H1 (cell line): ENCODE data around the gene ZNF367. TPM values are rescaled to one million over a fixed set of nuclear protein-coding genes. Genes with fewer than 3 reads are reported as not detected.

Experiments
- CTCF ChIA-PET: fragments of 300-600 bp; sonication (Branson Sonifier 250); formaldehyde crosslinking; loops from one replicate; lab custom pipeline; 2021; ENCODE audit not compliant: partially characterized antibody; lab: Charles Lee
- POLR2A ChIA-PET: fragments of 300-600 bp; sonication (Branson Sonifier 250); formaldehyde crosslinking; loops from one replicate; lab custom pipeline; 2021; ENCODE audit warnings: inconsistent platforms; ENCODE audit not compliant: partially characterized antibody; lab: Charles Lee
- DNase-seq, 2 experiments: peaks; one replicate each; pipeline versions ENCODE4 v3.0.0 to v3.0.0-alpha.2; 2010 to 2022; ENCODE audit warnings: low spot score in 2 of 2, low read depth in 1 of 2, mixed read lengths in 1 of 2
- FAIRE-seq: peaks from 2 replicates; lab custom pipeline; 2011; peaks lifted over from hg19 to GRCh38; lab: Jason Lieb, UNC
- H2AFZ ChIP-seq: 2 replicates; pipeline ENCODE4 v1.8.1; 2012; ENCODE audit warnings: low read length, inconsistent platforms
- H2AK5ac ChIP-seq: 2 replicates; pipeline ENCODE4 v1.6.1; 2013; ENCODE audit warnings: low read depth, low read length
- H2BK120ac ChIP-seq: replicated peaks from 2 replicates; pipeline ENCODE3; 2013; ENCODE audit warnings: low read depth, low read length, inconsistent platforms
- H2BK12ac ChIP-seq: 2 replicates; pipeline ENCODE4 v1.6.1; 2013; ENCODE audit warnings: low read depth, low read length
- H2BK15ac ChIP-seq: 2 replicates; pipeline ENCODE4 v1.6.1; 2013; ENCODE audit warnings: low read length
- H2BK20ac ChIP-seq: 2 replicates; pipeline ENCODE4 v1.6.1; 2013; ENCODE audit warnings: low read length
- H2BK5ac ChIP-seq: 2 replicates; pipeline ENCODE4 v1.6.1; 2013; ENCODE audit warnings: low read depth, low read length
- H3K14ac ChIP-seq: 2 replicates; pipeline ENCODE4 v1.6.1; 2013; ENCODE audit warnings: inconsistent platforms; ENCODE audit not compliant: insufficient read length
- H3K18ac ChIP-seq: 2 replicates; pipeline ENCODE4 v1.6.1; 2013; ENCODE audit warnings: low read length; ENCODE audit errors: extremely low read depth
- H3K23ac ChIP-seq: 2 replicates; pipeline ENCODE4 v1.6.1; 2013; ENCODE audit warnings: inconsistent platforms; ENCODE audit not compliant: insufficient read length
- H3K23me2 ChIP-seq: 2 replicates; pipeline ENCODE4 v1.6.1; 2013; ENCODE audit warnings: low read depth, low read length
- H3K27ac ChIP-seq: 2 replicates; pipeline ENCODE4 v1.6.1; 2011; ENCODE audit warnings: low read depth, low read length, inconsistent platforms
- H3K27me3 ChIP-seq, 4 experiments: replicated peaks in 1 of 4; 1 replicate in 1 of 4; 2 replicates in 3 of 4; pipeline versions ENCODE4 v1.6.1 to v1.8.1; 2011 to 2013; ENCODE audit warnings: low read length in 3 of 4, mild to moderate bottlenecking in 3 of 4, inconsistent platforms in 2 of 4, mixed read lengths in 2 of 4, moderate library complexity in 1 of 4; ENCODE audit not compliant: control insufficient read depth in 3 of 4, insufficient read depth in 3 of 4; ENCODE audit errors: extremely low read depth in 1 of 4
- H3K36me3 ChIP-seq, 4 experiments: 2 replicates each; pipeline versions ENCODE4 v1.6.1 to v1.8.1; 2011 to 2013; ENCODE audit warnings: mild to moderate bottlenecking in 4 of 4, low read length in 3 of 4, moderate library complexity in 2 of 4, control low read depth in 1 of 4, inconsistent platforms in 1 of 4; ENCODE audit not compliant: insufficient read depth in 4 of 4, control insufficient read depth in 2 of 4
- H3K4ac ChIP-seq: replicated peaks from 2 replicates; pipeline ENCODE3; 2013; ENCODE audit warnings: low read length, low read depth, mixed read lengths, inconsistent platforms; ENCODE audit not compliant: insufficient read length
- H3K4me1 ChIP-seq, 4 experiments: replicated peaks in 1 of 4; 1 replicate in 1 of 4; 2 replicates in 3 of 4; pipeline versions ENCODE4 v1.6.1 to v1.8.1; 2011 to 2013; ENCODE audit warnings: low read length in 3 of 4, inconsistent platforms in 2 of 4, mixed read lengths in 1 of 4; ENCODE audit not compliant: insufficient read depth in 4 of 4, control insufficient read depth in 3 of 4
- H3K4me2 ChIP-seq, 2 experiments: 2 replicates each; pipeline versions ENCODE4 v1.6.1 to v1.8.1; 2011 to 2013; ENCODE audit warnings: low read depth in 2 of 2, low read length in 2 of 2, control low read depth in 1 of 2, inconsistent platforms in 1 of 2, mild to moderate bottlenecking in 1 of 2; ENCODE audit not compliant: insufficient read depth in 1 of 2
- H3K4me3 ChIP-seq, 4 experiments: fragments of 200-600, 300-600 bp in 1 of 4; sonication (generic), shearing (Covaris generic), sonication (Bioruptor Twin) in 1 of 4; 2 replicates each; pipeline versions ENCODE4 v1.5.1 to v1.8.1; 2011 to 2016; ENCODE audit warnings: low read length in 4 of 4, low read depth in 3 of 4, control low read depth in 2 of 4, inconsistent platforms in 2 of 4, mild to moderate bottlenecking in 2 of 4, mixed read lengths in 1 of 4, moderate library complexity in 1 of 4; ENCODE audit not compliant: insufficient read depth in 2 of 4; ENCODE audit errors: extremely low read depth in 1 of 4
- H3K56ac ChIP-seq: replicated peaks from 2 replicates; pipeline ENCODE3; 2013; ENCODE audit warnings: low read depth, mild to moderate bottlenecking, mixed read lengths, low read length, inconsistent platforms; ENCODE audit not compliant: insufficient read length
- H3K79me1 ChIP-seq: 2 replicates; pipeline ENCODE4 v1.6.1; 2013; ENCODE audit warnings: low read depth, low read length, control low read depth
- H3K79me2 ChIP-seq, 2 experiments: 2 replicates each; pipeline versions ENCODE4 v1.6.1 to v1.8.1; 2012 to 2013; ENCODE audit warnings: low read length in 2 of 2, mild to moderate bottlenecking in 2 of 2, inconsistent platforms in 1 of 2; ENCODE audit not compliant: insufficient read depth in 2 of 2, control insufficient read depth in 1 of 2
- H3K9ac ChIP-seq, 4 experiments: replicated peaks in 1 of 4; 1 replicate in 1 of 4; 2 replicates in 3 of 4; pipeline versions ENCODE4 v1.6.1 to v1.8.1; 2011 to 2013; ENCODE audit warnings: low read depth in 3 of 4, low read length in 3 of 4, control low read depth in 2 of 4, mild to moderate bottlenecking in 2 of 4, moderate library complexity in 2 of 4, inconsistent platforms in 1 of 4; ENCODE audit errors: extremely low read depth in 1 of 4
- H3K9me3 ChIP-seq, 2 experiments: 2 replicates each; pipeline versions ENCODE4 v1.6.1 to v1.8.1; 2012 to 2013; ENCODE audit warnings: mild to moderate bottlenecking in 2 of 2, moderate library complexity in 2 of 2, control low read depth in 1 of 2, inconsistent platforms in 1 of 2, low read depth in 1 of 2, low read length in 1 of 2, mixed read lengths in 1 of 2; ENCODE audit not compliant: insufficient read depth in 2 of 2
- H4K20me1 ChIP-seq, 2 experiments: replicated peaks in 1 of 2; 2 replicates each; pipeline versions ENCODE3 to v1.8.1; 2011 to 2013; ENCODE audit warnings: inconsistent platforms in 2 of 2, low read length in 2 of 2, mild to moderate bottlenecking in 1 of 2; ENCODE audit not compliant: insufficient read depth in 2 of 2, control insufficient read depth in 1 of 2
- H4K5ac ChIP-seq: 2 replicates; pipeline ENCODE4 v1.6.1; 2013; ENCODE audit warnings: low read length, low read depth, mixed read lengths, inconsistent platforms; ENCODE audit not compliant: insufficient read length
- H4K8ac ChIP-seq: 2 replicates; pipeline ENCODE4 v1.8.0; 2013; ENCODE audit warnings: mild to moderate bottlenecking, moderate library complexity, low read length, inconsistent platforms; ENCODE audit not compliant: insufficient read depth; ENCODE audit errors: extremely low read depth
- H4K91ac ChIP-seq: replicated peaks from 2 replicates; pipeline ENCODE3; 2013; ENCODE audit warnings: low read length, mixed read lengths, inconsistent platforms; ENCODE audit not compliant: insufficient read length
- CTCF ChIP-seq, 3 experiments: IDR thresholded peaks; 1 replicate in 2 of 3; 2 replicates in 1 of 3; pipeline versions ENCODE4 v1.5.1 to v1.6.1; 2011; ENCODE audit warnings: low read length in 3 of 3, mild to moderate bottlenecking in 3 of 3, inconsistent platforms in 2 of 3, low read depth in 1 of 3, moderate library complexity in 1 of 3; ENCODE audit not compliant: insufficient read depth in 1 of 3; ENCODE audit errors: control extremely low read depth in 1 of 3
- HDAC6 ChIP-seq: IDR thresholded peaks from one replicate; pipeline ENCODE4 v1.7.1; 2012; ENCODE audit warnings: low read depth, mild to moderate bottlenecking, inconsistent platforms, low read length, moderate library complexity
- WGBS, 2 experiments: shearing (Covaris generic) in 1 of 2; methylation state at CpG; one replicate each; pipeline versions ENCODE4 v1.1.6 to v1.1.7; 2013 to 2015; ENCODE audit warnings: low lambda C conversion rate in 2 of 2, mixed read lengths in 2 of 2, inconsistent platforms in 1 of 2, low coverage in 1 of 2, missing lambda C conversion rate in 1 of 2; ENCODE audit not compliant: insufficient replicate concordance in 2 of 2, insufficient coverage in 1 of 2, insufficient read length in 1 of 2; ENCODE audit errors: extremely low coverage in 1 of 2, missing lambda C conversion rate in 1 of 2; 5-methylcytosine and 5-hydroxymethylcytosine counted together
- polyA plus RNA-seq, 7 experiments: library from polyadenylated mRNA; depleted of rRNA in 3 of 7; stranded (reverse) in 5 of 7; unstranded in 2 of 7; fragments of >200 nt in 5 of 7; fragments of 200-250 nt in 2 of 7; gene quantifications; 1 replicate in 5 of 7; 2 replicates in 1 of 7; 4 replicates in 1 of 7; pipeline versions ENCODE4 v1.2.1 to v1.2.3, GENCODE V29; 2011 to 2013; ENCODE audit warnings: missing spikeins in 2 of 7, mixed read lengths in 2 of 7
- total RNA-seq: library from RNA; stranded (reverse); fragmentation: NEBNext Ultra II Directional; extraction: Animal tissue kit (Norgen Biotek cat#: 25700); gene quantifications from 2 replicates; pipeline ENCODE4 v1.2.1, GENCODE V29; 2021

Gene ZNF367
- total and polyA plus RNA-seq, 2 of the 8 experiments (the other 6 are each of a cell fraction or from before 2014, with no cell fraction given): 2.2 to 8.2 TPM

GRCh38 chr9:96398582-96399324 is 19.4 kb downstream of the ZNF367 start:
- no peak overlapping the region for H3K4ac ChIP-seq
- WGBS, 2 experiments: 50% methylated on average over 3 of the region's 3 CpGs; no CpG with 5 or more reads in 1 of the 2 experiments
- peak overlapping the region; percentile 45; the same call in 1 of the 2 replicates for H2BK5ac ChIP-seq
- H3K27ac ChIP-seq: peak overlapping the region; percentile 34; the same call in 1 of the 2 replicates
- no peak overlapping the region for H3K14ac ChIP-seq
- peak overlapping the region; percentile 40; the same call in 1 of the 2 replicates for H3K18ac ChIP-seq
- no peak overlapping the region for H4K5ac ChIP-seq
- H4K91ac ChIP-seq: no peak overlapping the region
- H3K4me2 ChIP-seq: 0 out of 4 replicates have a peak overlapping the region, but pooled peaks of 1 of the 2 experiments have one; percentile 6
- no peak for DNase-seq
- H3K23me2 ChIP-seq: no peaks in the 10 kb centered on the region
- H4K8ac ChIP-seq: no peak overlapping the region
- ChIA-PET CTCF (interaction anchor here (1.2 to 2.0 kb wide), 2 partner anchors 14 to 43 kb away, joined by 5 to 6 read pairs; no protein-coding TSS in a partner anchor), POLR2A (interaction anchor here (1.0 to 1.6 kb wide), 5 partner anchors 8 to 21 kb away, joined by 3 to 4 read pairs (median 3); no protein-coding TSS in a partner anchor)
- peaks cover 0 to 5% of the 10 kb centered on the region in 2 experiments; a peak in 1 of 4 replicates for H3K9me3 ChIP-seq
- FAIRE-seq: peak; percentile 13
- H3K23ac ChIP-seq: no peak overlapping the region
- H3K79me1 ChIP-seq: no peaks in the 10 kb centered on the region
- peaks cover 0 to 53% of the 10 kb centered on the region in 2 experiments; a peak in 2 of 4 replicates for H3K79me2 ChIP-seq
- H4K20me1 ChIP-seq: peaks cover 0 to 4% of the 10 kb centered on the region in 2 experiments
- no peak overlapping the region for H3K56ac ChIP-seq
- H3K36me3 ChIP-seq: peaks cover 0 to 3% (median 0%) of the 10 kb centered on the region in 4 experiments; a peak in 1 of 8 replicates
- H3K4me1 ChIP-seq: peaks cover 5 to 21% (median 15%) of the 10 kb centered on the region in 4 experiments
- H2AFZ ChIP-seq: no peak overlapping the region
- H3K4me3 ChIP-seq: no peak overlapping the region
- no peak overlapping the region for H2BK15ac ChIP-seq
- no peaks in the 10 kb centered on the region for H3K27me3 ChIP-seq
- no peak overlapping the region for H3K9ac ChIP-seq
- H2BK12ac ChIP-seq: no peak overlapping the region; the same call in 1 of the 2 replicates
- H2AK5ac ChIP-seq: no peak overlapping the region
- H2BK120ac ChIP-seq: no peak overlapping the region
- H2BK20ac ChIP-seq: no peak overlapping the region
- TF ChIP-seq CTCF (IDR thresholded peaks at IDR 0.05; ENCODE audit: control extremely low read depth in 1 of 3, insufficient read depth in 1 of 3, low read depth in 1 of 3, low read length in 3 of 3) (peak in 1 of 3 experiments; percentile 12; a peak in 1 of 4 replicates), HDAC6 (no peak)
